Stimulated activated CD8-positive, alpha-beta memory T cell treated with anti-CD3 and anti-CD28 coated beads, Interleukin-4, amount 100 ng/mL, for 24 hours (primary cell): ENCODE data around the gene REEP6.
"Not testable (repeated sequence)": the region's sequence is repeated elsewhere in the genome, so short reads cannot be mapped to it uniquely, and the experiment has no call there.

Source experiments
- DNase-seq: peaks from one replicate; pipeline ENCODE4 v3.0.0-alpha.2; 2020; ENCODE audit warnings: low read depth

REEP6 gene

GRCh38 chr19:1490311-1491113 lies 469 bp upstream of the REEP6 start, which contains the start of gene PCSK4:
Gene PCSK4, minus strand, starts transcription at chr19:1490350. Its CDS starts 4 bp downstream, at chr19:1490346.
- DNase-seq = peak; percentile 92

DNA sequence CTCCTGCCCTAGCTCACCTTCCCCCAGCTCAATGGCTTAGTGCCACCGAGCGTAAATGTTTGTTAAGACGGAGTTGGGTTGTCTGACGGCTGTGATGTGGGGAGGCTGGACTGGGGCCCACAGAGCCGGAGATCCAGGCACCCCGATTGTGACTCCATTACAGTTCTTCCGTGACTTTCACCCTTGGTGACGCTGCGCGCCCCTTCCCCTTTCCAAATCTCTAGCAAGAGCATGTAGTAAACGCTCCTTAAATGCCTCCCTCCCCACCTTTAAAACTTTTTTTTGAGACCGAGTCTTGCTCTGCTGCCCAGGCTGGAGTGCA lies 829 bp downstream of the REEP6 start:
- DNase-seq = no peak

- DNase-seq = no peak
These were observed 1.6 kb downstream of the REEP6 start for GRCh38 chr19:1492474-1493006.

DNA sequence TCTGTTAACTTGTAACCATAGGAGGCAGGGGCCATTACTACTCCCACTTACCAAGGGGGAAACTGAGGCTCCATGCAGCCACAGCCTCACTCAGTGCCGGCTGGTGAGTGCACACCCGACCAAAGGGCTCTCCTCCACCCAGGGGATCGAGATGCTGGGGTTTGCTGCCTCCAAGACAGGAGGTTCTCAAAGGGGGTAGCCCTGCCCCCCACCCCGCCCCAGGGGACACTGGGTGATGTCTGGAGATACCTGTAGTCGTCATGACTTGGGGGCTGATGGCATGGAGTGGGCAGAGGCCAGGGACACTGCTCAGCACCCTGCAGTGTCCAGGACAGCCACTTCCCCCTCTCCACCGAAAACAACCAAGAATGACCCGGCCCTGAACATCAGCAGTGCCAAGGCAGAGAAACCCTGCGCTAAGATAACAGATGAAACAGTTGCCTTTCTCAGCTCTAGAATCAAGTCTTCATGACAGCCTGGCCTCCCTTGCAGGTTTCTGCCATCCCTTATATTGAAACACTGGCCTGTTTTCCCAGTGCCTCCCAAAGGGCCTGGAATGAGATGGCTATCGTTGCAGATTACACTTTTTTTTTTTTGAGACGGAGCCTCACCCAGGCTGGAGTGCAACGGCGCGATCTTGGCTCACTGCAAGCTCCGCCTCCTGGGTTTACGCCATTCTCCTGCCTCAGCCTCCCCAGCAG lies 3.3 kb downstream of the REEP6 start:
- DNase-seq = no peak

DNA sequence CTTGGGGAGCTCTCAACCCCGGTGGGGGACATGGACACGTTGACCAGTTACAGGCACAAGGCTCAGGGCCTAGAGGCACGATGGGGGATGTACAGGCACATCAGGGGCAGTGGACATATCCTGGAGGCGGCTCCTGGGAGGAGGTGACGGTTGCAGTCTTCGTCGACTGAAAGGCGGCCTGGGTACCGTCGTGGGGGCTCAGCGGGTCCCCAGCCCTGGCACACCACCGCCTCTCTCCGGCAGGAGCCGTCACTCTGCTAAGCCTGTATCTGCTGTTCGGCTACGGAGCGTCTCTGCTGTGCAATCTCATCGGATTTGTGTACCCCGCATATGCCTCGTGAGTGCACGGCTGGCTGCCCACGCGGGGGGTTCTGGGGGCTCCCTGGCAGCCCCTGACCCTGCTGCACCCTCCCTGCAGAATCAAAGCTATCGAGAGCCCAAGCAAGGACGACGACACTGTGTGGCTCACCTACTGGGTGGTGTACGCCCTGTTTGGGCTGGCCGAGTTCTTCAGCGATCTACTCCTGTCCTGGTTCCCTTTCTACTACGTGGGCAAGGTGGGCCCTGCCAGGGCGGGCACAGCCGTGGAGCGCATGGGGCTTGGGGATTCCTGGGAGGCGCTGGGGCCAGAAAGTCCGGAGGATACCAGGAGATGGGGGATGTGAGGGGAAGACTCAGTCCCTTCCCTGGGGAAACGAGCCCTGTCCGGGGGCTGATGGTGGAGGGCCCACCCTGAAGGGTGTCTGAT lies 4.2 kb downstream of the REEP6 start:
- no peak for DNase-seq

- DNase-seq = no peak
These were observed 5.1 kb downstream of the REEP6 start for GRCh38 chr19:1495799-1496713.

GRCh38 chr19:1496714-1497577 lies 6.0 kb downstream of the REEP6 start:
- DNase-seq = no peak

DNA sequence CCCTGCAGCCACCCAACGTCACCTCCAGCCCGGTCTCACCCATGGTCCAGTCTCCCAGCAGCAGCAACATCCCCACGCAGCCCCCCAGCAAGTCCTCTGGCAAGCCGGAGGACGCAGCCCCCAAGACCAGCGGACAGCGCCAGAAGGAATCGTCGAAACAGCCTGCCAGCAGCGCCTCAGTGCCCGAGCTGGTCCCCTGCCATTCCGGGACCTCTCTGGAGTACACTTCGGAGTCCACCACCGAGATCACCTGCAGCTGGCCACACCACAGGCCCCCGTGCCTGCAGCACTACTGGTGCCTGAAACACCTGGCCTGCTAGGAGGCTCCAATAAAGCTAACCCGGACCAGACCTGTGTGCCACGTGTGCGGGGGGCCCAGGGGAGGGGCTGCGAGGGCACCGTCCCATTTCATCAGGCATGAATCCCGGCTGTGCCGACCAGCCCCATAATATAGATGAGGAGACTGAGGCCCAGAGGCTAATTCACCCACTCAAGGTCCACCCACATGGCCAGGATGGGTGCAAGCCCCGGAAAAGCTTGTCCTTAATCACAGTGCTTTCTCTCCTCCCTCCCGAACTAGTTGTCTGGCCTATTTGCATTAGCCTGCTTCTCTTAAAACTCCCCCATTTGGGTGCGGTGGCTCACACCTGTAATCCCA lies 6.7 kb downstream of the REEP6 start:
- DNase-seq = no peak

GRCh38 chr19:1499231-1499630 lies 8.2 kb downstream of the REEP6 start:
- not testable (repeated sequence) for DNase-seq

DNA sequence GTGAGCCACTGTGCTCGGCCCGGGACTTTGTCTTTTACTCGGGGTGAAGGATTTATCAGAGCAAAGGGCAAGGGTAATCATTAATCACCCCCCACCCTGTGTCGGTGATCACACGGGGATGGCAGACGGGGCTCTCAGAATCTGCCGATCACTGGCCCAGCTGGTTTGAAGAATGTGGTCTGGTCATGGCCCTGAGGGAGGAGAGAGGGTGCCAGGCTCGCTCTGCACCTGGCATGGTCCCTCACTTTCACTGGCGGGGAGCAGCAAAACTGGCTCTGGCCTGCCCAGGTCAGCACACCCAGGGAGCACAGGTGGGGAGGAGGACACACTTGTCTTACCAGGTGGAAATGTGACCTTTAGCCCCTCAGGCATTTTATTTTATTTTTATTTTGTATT lies 10.2 kb downstream of the REEP6 start:
- DNase-seq = no peak

DNA sequence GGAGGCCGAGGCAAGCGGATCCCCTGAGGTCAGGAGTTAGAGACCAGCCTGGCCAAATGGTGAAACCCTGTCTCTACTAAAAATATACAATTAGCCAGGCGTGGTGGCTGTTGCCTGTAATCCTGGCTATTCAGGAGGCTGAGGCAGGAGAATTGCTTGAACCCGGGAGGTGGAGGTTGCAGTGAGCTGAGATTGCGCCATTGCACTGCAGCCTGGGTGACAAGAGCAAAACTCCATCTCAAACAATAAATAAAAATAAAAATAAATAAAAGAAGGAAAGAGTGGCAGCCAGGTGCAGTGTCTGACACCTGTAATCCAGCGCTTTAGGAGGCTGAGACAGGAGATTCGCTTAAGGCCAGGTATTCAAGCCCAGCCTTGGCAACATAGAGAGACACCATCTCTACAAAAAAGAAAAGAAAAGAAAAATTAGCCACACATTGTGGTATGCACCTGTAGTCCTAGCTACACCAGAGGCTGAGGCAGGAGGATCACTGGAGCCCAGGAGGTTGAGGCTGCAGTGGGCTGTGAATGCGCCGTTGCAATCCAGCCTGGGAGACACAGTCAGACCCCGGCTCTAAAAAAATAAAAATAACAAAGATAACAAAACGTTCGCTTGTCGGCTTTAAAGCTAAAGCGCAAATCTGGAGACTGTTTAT lies 11.6 kb downstream of the REEP6 start:
- DNase-seq = no peak

GRCh38 chr19:1503089-1503924 lies 12.3 kb downstream of the REEP6 start:
- DNase-seq = peak; percentile 61

GRCh38 chr19:1503925-1504773 lies 13.2 kb downstream of the REEP6 start:
- DNase-seq = no peak

GRCh38 chr19:1505012-1505411 lies 14.0 kb downstream of the REEP6 start:
- no peak for DNase-seq

DNA sequence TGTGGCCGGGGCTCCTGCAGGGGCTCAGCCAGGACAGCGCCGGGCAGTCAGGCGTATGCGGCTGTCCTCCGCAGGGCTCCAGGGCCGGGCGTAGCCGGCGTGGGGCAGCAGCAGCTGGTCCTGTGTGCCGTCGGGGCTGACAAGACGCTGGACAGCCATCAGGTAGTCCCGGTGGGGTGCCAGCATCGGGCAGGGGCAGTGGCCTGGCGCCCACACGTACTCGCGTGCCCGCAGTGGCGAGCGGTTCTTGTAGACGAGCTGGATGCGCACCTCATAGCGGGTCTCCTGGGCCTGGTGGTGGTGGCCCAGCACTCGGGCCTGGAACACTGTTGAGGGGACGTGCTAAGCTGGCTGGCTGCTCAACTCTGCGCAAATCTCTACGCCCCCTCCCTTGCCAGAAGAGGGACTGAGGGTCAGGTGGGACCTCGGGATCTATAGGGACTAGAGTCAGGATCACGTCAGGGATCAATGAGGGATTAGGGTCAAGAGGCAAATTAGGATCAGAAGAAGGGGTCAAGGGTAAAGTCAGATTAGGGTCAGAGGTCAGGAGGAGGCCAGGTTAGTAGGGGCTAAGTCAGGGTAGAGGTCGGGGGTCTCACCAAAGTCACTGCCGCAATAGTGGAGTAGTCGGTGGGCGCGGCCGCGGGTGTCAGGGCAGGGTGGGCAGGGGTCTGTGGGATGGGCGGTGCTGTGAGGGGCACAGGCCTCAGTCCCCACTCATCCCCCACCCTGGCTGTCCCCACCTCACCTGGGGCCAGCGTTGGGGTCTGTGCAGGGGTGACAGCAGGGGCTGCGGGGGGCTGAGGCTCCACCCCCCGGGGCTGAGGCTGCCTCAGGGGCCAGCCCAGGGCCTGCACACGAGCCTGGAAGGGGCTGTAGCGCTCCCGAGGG lies 15.3 kb downstream of the REEP6 start:
- no peak for DNase-seq

DNA sequence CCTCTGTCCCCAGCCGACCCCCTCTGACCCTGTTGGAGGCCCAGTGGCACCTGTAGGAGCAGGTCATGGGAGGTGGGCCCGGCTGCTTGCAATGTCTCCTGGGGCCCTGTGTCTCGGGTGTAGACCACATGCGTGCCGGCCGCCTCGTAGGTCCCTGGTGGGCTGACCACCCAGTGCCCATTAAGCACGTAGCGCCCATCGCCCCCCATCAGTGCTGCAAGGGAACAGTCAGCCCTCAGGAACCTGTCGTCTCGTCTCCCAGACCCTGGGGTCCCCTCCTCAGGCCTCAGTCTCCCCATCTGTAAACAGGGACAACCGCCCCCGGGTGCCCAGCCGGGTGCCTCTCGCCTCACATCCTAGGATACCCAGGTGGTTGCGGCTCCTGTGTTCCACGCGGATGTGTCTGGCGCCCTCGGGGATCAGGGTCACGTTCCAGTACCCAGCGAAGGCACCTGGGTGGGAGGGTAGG lies 16.2 kb downstream of the REEP6 start:
- no peak for DNase-seq
